Measurements from ENCODE around the gene DUSP23.

The DUSP23 gene

DNA sequence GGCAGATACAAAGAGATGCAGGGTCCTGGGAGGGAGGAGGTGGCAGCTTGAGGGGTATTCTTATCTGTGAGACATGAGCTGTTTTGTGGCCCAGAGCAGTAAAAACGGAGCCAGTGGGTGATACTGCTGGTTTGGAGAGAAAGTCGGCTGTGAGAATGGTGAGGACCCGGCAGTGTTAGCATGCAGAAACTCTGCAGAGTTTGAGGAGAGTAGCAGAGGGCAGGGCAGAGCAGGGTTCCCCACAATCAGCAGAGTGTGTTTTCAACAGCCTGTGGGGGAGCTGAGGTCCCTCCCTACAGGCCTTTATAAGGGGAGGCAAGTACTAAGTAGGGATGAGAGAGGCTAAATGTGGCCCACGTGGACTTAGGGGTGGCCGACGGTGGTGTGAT is 46.3 kb downstream of the DUSP23 start:
- in situ Hi-C loops (cut with MboI; ENCODE audit: low sequenced_read_pairs), result no loop called here

DNA sequence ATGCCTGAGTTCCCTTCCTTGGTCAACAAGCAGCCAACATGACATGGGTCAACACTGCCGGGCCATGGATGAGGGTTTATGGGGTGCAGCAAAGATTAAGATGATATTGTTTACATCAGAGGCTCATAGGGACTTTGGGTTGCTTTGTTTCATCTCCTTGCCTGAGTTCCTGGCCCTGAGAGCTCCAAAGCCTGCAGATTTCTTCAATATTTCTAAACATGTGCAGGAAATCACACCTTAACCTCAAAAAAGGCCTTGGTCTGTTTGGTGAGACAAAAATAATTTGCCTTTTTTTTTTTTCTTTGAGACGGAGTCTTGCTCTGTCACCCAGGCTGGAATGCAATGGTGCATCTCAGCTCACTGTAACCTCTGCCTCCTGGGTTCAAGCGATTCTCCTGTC is 46.8 kb downstream of the DUSP23 start:
- in situ Hi-C loops (cut with MboI; ENCODE audit: low sequenced_read_pairs), result no loop called here

DNA sequence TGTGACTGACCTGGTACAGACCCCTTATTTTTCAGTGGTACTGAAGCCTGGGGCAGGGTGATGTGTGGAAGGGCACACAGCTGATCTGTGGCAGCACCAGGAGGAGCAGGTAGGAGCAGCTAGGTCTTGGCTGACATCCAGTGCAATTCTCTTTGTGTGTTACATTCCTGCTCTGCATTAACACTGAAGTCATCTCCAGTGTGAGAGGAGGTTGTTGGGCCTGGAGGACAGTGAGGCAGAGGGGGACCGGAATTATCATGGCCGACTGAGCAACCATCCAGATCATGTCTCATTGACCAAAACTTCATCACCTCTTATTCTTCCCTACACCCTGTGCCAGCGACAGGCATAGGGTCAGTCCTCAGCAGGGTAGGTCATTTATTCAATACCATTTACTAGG is 47.4 kb downstream of the DUSP23 start:
- in situ Hi-C loops (cut with MboI; ENCODE audit: low sequenced_read_pairs), result no loop called here

DNA sequence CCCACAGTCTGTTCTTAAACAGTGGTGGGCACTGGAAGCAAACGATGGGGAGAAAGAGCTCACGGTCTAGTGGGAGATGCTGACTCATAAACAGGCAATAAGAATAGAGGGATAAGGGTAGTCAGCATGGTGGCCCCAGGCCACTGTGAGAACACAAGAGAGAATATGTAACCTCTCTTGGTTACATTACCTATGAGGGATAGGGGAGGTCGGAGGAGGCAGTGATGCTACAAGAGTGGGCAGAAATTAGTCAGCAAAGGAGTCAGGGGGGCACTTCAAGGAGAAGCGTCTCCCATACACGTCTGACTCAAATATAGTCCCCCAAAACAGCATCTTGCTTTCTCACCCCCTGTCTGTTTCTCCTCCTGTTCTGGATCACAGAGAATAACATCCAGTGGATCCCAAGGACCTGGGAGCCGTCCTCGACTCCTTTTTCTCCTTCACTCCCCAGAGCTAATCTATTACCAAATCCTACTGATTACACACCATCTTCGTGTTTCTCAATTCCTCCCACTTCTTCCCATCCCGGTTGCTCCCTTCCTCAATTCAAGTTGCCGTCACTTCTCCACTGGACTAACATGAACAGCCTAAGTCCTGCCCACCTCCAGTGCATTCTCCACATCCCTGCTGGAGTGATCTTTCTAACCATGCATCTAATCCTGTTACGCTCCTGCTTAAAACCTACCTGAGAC is 48.0 kb downstream of the DUSP23 start:
- in situ Hi-C loops (cut with MboI; ENCODE audit: low sequenced_read_pairs), result no loop called here

DNA sequence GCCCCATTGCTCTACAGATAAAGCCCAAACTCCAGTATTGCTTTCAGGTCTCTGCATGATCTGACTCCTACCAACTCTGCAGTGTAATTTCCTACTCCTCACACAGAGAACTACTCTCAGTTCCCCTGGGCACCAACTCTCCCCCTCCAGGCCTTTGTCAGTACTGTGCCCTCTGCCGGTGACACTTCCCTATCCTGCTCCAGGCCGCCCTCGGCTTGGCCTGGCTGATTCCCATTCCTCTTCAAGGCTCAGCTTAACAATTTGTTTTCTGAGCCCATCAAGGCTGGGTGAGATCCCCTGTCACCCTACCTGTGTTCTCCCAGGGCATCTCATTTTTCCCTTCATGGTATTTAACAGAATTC is 48.5 kb downstream of the DUSP23 start:
- in situ Hi-C loops (cut with MboI; ENCODE audit: low sequenced_read_pairs), result no loop called here

DNA sequence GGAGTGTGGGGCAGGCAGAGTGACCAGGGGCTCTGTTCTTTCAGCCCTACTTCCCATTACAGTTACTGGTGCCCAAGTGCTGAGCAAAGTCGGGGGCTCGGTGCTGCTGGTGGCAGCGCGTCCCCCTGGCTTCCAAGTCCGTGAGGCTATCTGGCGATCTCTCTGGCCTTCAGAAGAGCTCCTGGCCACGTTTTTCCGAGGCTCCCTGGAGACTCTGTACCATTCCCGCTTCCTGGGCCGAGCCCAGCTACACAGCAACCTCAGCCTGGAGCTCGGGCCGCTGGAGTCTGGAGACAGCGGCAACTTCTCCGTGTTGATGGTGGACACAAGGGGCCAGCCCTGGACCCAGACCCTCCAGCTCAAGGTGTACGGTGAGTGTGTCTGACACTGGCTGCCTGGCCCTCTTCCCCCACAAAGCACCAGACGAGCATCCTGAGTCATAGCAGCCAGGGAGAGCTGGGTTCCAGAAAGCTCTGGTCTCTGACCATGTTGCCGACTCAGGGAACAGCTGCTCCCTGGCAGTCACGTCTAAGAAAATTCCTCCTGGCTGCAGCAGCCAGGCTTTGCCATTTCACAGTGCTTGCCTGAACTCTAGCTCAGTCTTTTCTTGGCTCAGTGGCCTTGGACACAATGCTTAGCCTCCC is 49.2 kb downstream of the DUSP23 start:
- in situ Hi-C loops (cut with MboI; ENCODE audit: low sequenced_read_pairs), result no loop called here

DNA sequence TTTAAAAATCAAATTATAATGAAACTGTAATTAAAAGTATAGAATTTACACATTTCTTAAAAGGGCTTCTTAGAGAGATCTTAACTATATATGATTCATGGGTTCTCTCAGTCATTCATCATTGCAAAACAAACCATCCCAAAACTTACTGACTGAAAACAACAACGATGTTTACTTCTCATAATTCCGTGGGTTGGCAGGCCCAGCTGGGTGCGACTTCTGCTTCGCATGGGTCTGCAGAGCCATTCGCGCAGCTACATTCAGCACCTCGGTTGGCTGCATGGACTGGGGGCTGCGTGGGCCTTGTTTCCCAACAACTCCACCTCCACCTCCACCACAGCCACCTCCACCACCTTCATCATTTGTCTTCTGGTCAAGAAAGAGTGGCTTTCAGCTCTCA is 50.0 kb downstream of the DUSP23 start:
- in situ Hi-C loops (cut with MboI; ENCODE audit: low sequenced_read_pairs), result no loop called here

DNA sequence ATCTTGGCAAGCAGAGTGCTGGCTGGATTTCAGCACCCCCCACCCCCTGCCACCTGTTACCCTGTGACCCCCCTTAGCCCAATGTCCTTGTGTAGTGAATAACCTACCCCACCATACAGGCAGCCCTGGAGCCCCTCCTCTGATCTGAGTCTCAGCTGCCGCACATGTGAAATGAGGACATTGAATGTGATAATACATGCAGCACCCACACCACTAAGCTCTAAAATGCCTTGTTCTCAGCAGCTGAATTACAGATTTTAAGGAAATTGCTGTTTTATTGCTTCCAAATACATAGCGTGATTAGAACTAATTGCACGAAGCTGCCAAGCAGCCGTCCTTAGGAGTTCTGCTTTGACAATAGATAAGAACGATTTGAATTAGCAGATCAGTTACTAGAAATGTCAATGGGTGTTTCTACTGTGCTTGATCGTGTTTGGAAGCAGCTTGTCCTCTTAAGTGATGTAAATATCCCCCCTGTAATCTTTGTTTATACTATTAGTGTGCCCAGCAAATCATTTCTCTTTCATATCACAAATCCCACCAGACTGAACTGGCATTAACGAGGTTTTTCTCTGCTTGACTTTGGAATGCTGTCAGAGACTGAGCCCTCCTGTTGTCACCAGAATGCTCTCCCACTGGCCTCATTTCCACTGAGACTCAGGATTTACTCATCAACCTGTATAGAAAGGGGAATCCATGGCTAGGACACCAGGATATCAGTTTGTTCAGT is 50.8 kb downstream of the DUSP23 start:
- in situ Hi-C loops (cut with MboI; ENCODE audit: low sequenced_read_pairs), result no loop called here

Data from HL-60/S4 (cell line).